ENCODE data around the gene DYNC2H1.
"Not testable (repeated sequence)": the region's sequence is repeated elsewhere in the genome, so short reads cannot be mapped to it uniquely, and the experiment has no call there.

The DYNC2H1 gene

GRCh38 chr11:103108933-103109817, at the start of gene DYNC2H1:
Gene DYNC2H1 (plus strand): TSS chr11:103109426. CDS start chr11:103109575, 149 bp downstream.
- peak; percentile 55 for DNase-seq (ENCODE audit: low spot score)

- DNase-seq (ENCODE audit: low spot score): no peak
These were observed 47.6 kb upstream of the DYNC2H1 start for GRCh38 chr11:103061656-103062055.

- no peak for DNase-seq (ENCODE audit: low spot score)
These were observed 42.1 kb upstream of the DYNC2H1 start for GRCh38 chr11:103067118-103067517.

- DNase-seq (ENCODE audit: low spot score): no peak
These were observed 39.9 kb upstream of the DYNC2H1 start for GRCh38 chr11:103069367-103069766.

GRCh38 chr11:103070142-103070541, 39.1 kb upstream of the DYNC2H1 start:
- DNase-seq (ENCODE audit: low spot score): no peak

GRCh38 chr11:103071008-103071407, 38.2 kb upstream of the DYNC2H1 start:
- DNase-seq (ENCODE audit: low spot score): no peak

GRCh38 chr11:103076361-103076760, 32.9 kb upstream of the DYNC2H1 start:
- no peak for DNase-seq (ENCODE audit: low spot score)

GRCh38 chr11:103077554-103077953, 31.7 kb upstream of the DYNC2H1 start:
- no peak for DNase-seq (ENCODE audit: low spot score)

- no peak for DNase-seq (ENCODE audit: low spot score)
These were observed 30.5 kb upstream of the DYNC2H1 start for GRCh38 chr11:103078710-103079109.

- DNase-seq (ENCODE audit: low spot score): no peak
These were observed 29.4 kb upstream of the DYNC2H1 start for GRCh38 chr11:103079833-103080232.

GRCh38 chr11:103085758-103086365, 23.4 kb upstream of the DYNC2H1 start:
- no peak for DNase-seq (ENCODE audit: low spot score)

- DNase-seq (ENCODE audit: low spot score): no peak
These were observed 22.8 kb upstream of the DYNC2H1 start for GRCh38 chr11:103086461-103086860.

GRCh38 chr11:103091064-103091800, 18.0 kb upstream of the DYNC2H1 start:
- no peak for DNase-seq (ENCODE audit: low spot score)

GRCh38 chr11:103091801-103092524, 17.3 kb upstream of the DYNC2H1 start, which contains the start of gene DCUN1D5:
Gene DCUN1D5 (minus strand): TSS chr11:103092160. CDS start chr11:103091872, 288 bp downstream.
- DNase-seq (ENCODE audit: low spot score): peak; percentile 70

GRCh38 chr11:103097279-103097678, 11.9 kb upstream of the DYNC2H1 start:
- DNase-seq (ENCODE audit: low spot score): no peak

GRCh38 chr11:103109818-103110388, 677 bp downstream of the DYNC2H1 start:
- no peak for DNase-seq (ENCODE audit: low spot score)

GRCh38 chr11:103110391-103110790, 1.2 kb downstream of the DYNC2H1 start:
- no peak for DNase-seq (ENCODE audit: low spot score)

- no peak for DNase-seq (ENCODE audit: low spot score)
These were observed 2.2 kb downstream of the DYNC2H1 start for GRCh38 chr11:103111400-103111799.

GRCh38 chr11:103112364-103112763, 3.1 kb downstream of the DYNC2H1 start:
- DNase-seq (ENCODE audit: low spot score): no peak

- no peak for DNase-seq (ENCODE audit: low spot score)
These were observed 5.6 kb downstream of the DYNC2H1 start for GRCh38 chr11:103114836-103115235.

- DNase-seq (ENCODE audit: low spot score): no peak
These were observed 16.2 kb downstream of the DYNC2H1 start for GRCh38 chr11:103125462-103125861.

GRCh38 chr11:103141986-103142385, 32.8 kb downstream of the DYNC2H1 start:
- DNase-seq (ENCODE audit: low spot score): not testable (repeated sequence)
